Neutrophil (primary cell): ENCODE results near the gene PRR13.
"Not testable (repeated sequence)": the region's sequence is repeated elsewhere in the genome, so short reads cannot be mapped to it uniquely, and the experiment has no call there.

Experiments
- H3K27ac ChIP-seq: fragments of 200-600 bp; sonication (generic); 2 replicates; pipeline ENCODE4 v1.5.1; 2016; ENCODE audit warnings: mild to moderate bottlenecking, moderate library complexity
- H3K27me3 ChIP-seq: fragments of 200-600 bp; sonication (generic); 2 replicates; pipeline ENCODE4 v1.6.0; 2016; ENCODE audit warnings: mild to moderate bottlenecking
- H3K36me3 ChIP-seq: fragments of 200-600 bp; sonication (generic); 2 replicates; pipeline ENCODE4 v1.5.1; 2017
- H3K4me1 ChIP-seq, 2 experiments: fragments of 200-600 bp in 1 of 2; sonication (generic) in 1 of 2; 1 replicate in 1 of 2; 2 replicates in 1 of 2; pipeline versions ENCODE4 v1.5.1 to v1.6.1; 2013 to 2016; ENCODE audit warnings: low read depth in 1 of 2, low read length in 1 of 2, mild to moderate bottlenecking in 1 of 2, moderate library complexity in 1 of 2; ENCODE audit not compliant: control insufficient read depth in 1 of 2, insufficient read depth in 1 of 2
- H3K4me3 ChIP-seq, 2 experiments: fragments of 200-600 bp in 1 of 2; sonication (generic) in 1 of 2; 1 replicate in 1 of 2; 2 replicates in 1 of 2; pipeline ENCODE4 v1.5.1; 2013 to 2016; ENCODE audit warnings: low read depth in 1 of 2, low read length in 1 of 2, mild to moderate bottlenecking in 1 of 2, moderate library complexity in 1 of 2
- H3K9me3 ChIP-seq: fragments of 200-600 bp; sonication (generic); 2 replicates; pipeline ENCODE4 v1.5.1; 2016
- TF ChIP-seq, protein P1 (sequence below): fragments of 200-600 bp; sonication (generic); IDR thresholded peaks from 2 replicates; pipeline ENCODE4 v1.5.1; 2016; ENCODE audit warnings: antibody characterized with exemption

The PRR13 gene, protein sequence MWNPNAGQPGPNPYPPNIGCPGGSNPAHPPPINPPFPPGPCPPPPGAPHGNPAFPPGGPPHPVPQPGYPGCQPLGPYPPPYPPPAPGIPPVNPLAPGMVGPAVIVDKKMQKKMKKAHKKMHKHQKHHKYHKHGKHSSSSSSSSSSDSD

GRCh38 chr12:53441040-53441833 is at the start of gene PRR13:
Gene PRR13 (plus strand): TSS chr12:53441734. CDS start chr12:53442715, 981 bp downstream.
- H3K9me3 ChIP-seq: no peaks in the 10 kb centered on the region
- TF ChIP-seq, protein P1, sequence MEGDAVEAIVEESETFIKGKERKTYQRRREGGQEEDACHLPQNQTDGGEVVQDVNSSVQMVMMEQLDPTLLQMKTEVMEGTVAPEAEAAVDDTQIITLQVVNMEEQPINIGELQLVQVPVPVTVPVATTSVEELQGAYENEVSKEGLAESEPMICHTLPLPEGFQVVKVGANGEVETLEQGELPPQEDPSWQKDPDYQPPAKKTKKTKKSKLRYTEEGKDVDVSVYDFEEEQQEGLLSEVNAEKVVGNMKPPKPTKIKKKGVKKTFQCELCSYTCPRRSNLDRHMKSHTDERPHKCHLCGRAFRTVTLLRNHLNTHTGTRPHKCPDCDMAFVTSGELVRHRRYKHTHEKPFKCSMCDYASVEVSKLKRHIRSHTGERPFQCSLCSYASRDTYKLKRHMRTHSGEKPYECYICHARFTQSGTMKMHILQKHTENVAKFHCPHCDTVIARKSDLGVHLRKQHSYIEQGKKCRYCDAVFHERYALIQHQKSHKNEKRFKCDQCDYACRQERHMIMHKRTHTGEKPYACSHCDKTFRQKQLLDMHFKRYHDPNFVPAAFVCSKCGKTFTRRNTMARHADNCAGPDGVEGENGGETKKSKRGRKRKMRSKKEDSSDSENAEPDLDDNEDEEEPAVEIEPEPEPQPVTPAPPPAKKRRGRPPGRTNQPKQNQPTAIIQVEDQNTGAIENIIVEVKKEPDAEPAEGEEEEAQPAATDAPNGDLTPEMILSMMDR: peak; percentile 38
- H3K36me3 ChIP-seq: peaks cover 35% of the 10 kb centered on the region
- peak within 1 kb of the TSS; percentile 94 to 96 for H3K4me3 ChIP-seq
- peaks cover 44 to 53% of the 10 kb centered on the region in 2 experiments for H3K4me1 ChIP-seq
- no peaks in the 10 kb centered on the region for H3K27me3 ChIP-seq
- peak within 1 kb of the TSS; percentile 96 for H3K27ac ChIP-seq

DNA sequence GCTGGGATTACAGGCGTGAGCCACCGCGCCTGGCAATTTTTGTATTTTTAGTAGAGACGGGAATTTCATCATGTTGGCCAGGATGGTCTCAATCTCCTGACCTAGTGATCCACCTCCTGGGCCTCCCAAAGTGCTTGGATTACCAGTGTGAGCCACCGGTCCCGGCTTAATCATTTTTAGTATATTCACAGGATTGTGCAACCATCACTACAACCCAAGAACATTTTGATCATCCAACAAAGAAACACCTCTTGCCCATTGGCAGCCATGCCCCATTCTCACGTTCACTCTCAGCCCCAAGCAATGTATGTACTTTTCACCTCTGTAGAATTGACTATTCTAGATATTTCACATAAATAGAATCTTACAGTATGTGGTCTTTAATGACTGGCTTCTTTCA is 41.6 kb upstream of the PRR13 start:
- TF ChIP-seq, protein P1: no peak
- Histone ChIP-seq H3K27me3 (no peaks in the 10 kb centered on the region), H3K9me3 (no peaks in the 10 kb centered on the region), H3K4me1 (peaks cover 5 to 8% of the 10 kb centered on the region in 2 experiments), H3K4me3 (no peak overlapping the region), H3K27ac (no peak overlapping the region), H3K36me3 (peaks cover 62% of the 10 kb centered on the region)

GRCh38 chr12:53402351-53402750 is 39.2 kb upstream of the PRR13 start:
- peaks cover 67% of the 10 kb centered on the region for H3K36me3 ChIP-seq
- not testable (repeated sequence) for H3K4me1 ChIP-seq

GRCh38 chr12:53402871-53403270 is 38.7 kb upstream of the PRR13 start:
- Histone ChIP-seq H3K4me1 (no peaks in the 10 kb centered on the region), H3K27ac (no peak overlapping the region), H3K4me3 (no peak overlapping the region), H3K36me3 (peaks cover 72% of the 10 kb centered on the region), H3K9me3 (no peaks in the 10 kb centered on the region), H3K27me3 (no peaks in the 10 kb centered on the region)
- TF ChIP-seq, protein P1: no peak

More at GRCh38 chr12:53402351-53402750, 39.2 kb upstream of the PRR13 start:
- H3K9me3 ChIP-seq, H3K27me3 ChIP-seq, H3K4me3 ChIP-seq, H3K27ac ChIP-seq: not testable (repeated sequence)

- H3K36me3 ChIP-seq: peaks cover 92% of the 10 kb centered on the region
- H3K27me3 ChIP-seq: no peaks in the 10 kb centered on the region
- no peak overlapping the region for H3K27ac ChIP-seq
- no peaks in the 10 kb centered on the region for H3K4me1 ChIP-seq
- H3K4me3 ChIP-seq: no peak overlapping the region
- TF ChIP-seq, protein P1: no peak
- H3K9me3 ChIP-seq: no peaks in the 10 kb centered on the region
Observed at GRCh38 chr12:53410951-53411350, 30.6 kb upstream of the PRR13 start.
